ENCODE measurements around the gene CYYR1.

Gene CYYR1

DNA sequence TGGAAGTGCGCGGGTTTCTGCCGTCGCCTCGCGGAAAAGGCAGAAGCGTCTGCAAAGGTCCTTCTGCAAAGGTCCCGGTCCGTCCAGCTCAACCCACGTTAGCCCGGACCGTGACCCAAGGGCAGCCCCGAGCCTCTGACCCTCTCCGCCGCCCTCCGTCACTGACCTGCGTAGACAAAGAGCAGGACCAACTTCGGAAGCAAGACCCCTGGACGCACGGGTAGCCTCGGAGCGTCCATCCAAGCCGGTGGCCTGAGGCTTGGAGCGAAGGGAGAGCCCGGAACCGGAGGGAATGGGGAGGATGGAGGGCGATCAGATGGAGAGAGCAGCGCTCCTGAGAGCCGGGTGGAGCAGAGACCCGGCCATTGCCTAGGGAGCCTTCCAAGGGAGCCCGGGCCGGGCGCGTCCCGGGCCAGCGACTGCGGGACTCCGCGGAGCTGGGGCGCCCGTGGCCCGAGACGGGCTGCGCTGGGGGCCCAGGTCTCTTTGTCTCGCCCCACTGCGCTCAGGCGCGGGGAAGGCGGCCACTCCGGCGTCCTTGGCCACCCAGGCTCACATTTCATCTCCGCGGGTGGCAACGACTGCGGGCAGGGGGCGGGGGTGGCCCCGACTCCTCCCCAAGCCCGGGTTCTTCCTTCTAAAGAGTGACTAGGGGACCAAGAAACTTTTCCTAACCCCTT lies at the start of gene CYYR1:
Gene CYYR1 (minus strand): TSS at position 585 of the 680 bp plus-strand sequence. CDS start 346 bp downstream, at position 239.
- DNase-seq, result no peak

DNA sequence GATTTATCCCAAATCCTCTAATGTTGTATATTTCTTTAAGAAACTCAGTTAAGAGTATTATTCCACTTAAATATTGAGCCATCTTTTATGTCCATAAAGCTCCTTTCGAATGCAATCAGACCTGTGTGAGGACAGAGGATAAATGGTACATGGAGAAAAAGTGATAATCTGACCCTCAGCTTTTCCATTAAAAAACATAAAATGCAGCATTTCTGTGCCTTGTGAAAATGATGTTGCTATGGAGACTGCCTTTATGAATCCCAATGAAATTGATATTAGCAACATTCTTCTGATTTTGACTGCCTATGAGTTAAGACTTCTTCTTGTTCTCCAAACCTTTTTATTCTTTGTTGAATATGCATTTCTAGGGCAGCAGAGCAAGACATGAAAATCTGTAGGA lies 44.1 kb upstream of the CYYR1 start:
- DNase-seq, result no peak

GRCh38 chr21:26614251-26614650 lies 41.2 kb upstream of the CYYR1 start:
- no peak for DNase-seq

- DNase-seq, result no peak
Measured at GRCh38 chr21:26599261-26599660, 26.2 kb upstream of the CYYR1 start.

- DNase-seq, result no peak
Measured at GRCh38 chr21:26597981-26598380, 24.9 kb upstream of the CYYR1 start.

DNA sequence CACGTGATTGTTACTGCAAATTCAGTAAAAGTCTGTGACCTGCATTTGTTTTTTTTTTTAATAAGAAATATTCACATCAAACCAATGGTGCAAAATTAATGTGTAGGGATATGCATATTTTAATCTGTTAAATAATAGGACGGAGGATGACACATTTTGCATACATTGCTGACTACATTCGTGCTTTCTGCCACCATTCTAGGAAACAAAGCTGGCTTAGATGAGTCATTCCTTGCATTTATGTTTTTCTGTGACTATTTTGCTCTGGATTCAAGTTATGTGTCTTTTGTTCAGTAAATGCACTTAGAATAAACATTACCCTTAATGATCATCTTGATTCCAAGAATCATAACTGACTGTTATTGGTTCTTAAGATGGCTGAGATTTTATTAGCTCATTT lies 23.9 kb upstream of the CYYR1 start:
- DNase-seq, result no peak

GRCh38 chr21:26595971-26596370 lies 22.9 kb upstream of the CYYR1 start:
- peak; percentile 25 for DNase-seq

GRCh38 chr21:26593800-26594199 lies 20.7 kb upstream of the CYYR1 start:
- DNase-seq, result no peak

- no peak for DNase-seq
Measured at GRCh38 chr21:26591543-26591942, 18.5 kb upstream of the CYYR1 start.

DNA sequence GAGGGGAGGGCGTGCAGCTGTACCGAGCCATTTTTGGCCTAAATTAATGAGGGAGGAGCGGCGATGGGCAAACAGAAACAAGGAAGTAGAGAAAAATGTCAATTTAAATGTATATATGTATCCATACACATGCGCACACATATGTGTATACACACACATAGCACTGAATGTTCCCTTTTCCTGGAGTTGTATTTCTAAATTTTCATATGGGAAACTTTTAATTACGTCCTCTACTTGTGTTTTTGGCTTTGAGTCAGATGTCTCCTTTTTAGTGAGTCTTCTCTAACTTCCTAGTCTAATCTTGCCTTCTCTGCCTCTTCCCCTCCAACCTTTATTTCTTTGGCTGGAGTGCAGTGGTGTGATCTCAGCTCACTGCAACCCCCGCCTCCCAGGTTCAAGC lies 15.4 kb upstream of the CYYR1 start:
- no peak for DNase-seq

- no peak for DNase-seq
Measured at GRCh38 chr21:26587736-26588201, 14.7 kb upstream of the CYYR1 start.

GRCh38 chr21:26583769-26584168 lies 10.7 kb upstream of the CYYR1 start:
- DNase-seq, result no peak

GRCh38 chr21:26581818-26582217 lies 8.7 kb upstream of the CYYR1 start:
- no peak for DNase-seq

DNA sequence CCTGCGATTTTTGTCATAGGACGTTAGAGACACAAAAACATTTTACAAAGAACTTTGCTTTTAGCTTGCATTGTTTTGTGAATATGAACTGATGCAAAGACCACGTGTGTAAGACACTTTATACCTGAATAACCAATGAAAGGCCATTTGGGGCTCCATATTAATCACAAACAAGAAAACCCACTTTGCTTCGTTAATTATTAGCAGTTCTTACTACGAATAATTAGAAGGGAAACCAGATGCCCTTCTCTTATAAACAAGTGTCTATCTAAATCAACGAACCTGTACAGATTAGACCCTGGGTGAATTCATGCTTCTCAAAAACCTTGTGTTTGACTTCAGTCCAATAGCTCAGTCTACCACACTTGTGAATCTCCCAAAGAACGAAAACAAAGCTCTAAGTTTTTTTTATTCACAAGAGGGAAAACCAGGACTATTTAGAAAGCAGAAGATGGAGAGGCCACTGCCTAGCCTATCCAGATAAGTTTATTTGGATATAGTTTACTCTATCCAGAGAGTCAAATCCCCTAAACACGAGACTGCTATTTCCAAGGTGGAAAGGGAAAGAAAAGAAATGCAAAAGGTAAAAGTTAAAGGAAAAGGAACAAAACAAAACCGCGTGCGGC lies 897 bp downstream of the CYYR1 start:
- no peak for DNase-seq

DNA sequence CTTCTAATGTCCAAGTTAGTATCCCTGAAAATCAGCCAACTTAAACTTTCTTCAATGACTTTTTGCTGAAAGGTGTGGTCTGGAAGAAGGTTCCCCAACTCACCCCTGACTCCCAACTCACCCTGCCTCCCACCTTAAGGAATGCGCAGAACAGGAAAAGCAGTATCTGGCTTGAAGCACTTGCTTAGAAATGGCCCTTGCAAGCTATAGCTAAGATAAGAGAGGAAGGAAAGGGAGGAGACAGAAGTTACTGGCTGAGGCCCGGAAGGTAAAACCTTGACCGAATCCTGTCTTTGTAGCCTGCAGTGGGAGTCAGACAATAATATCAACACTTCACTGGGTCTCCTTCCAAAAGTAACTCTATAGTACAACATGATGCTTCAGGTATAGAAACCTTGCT lies 2.9 kb downstream of the CYYR1 start:
- no peak for DNase-seq

DNA sequence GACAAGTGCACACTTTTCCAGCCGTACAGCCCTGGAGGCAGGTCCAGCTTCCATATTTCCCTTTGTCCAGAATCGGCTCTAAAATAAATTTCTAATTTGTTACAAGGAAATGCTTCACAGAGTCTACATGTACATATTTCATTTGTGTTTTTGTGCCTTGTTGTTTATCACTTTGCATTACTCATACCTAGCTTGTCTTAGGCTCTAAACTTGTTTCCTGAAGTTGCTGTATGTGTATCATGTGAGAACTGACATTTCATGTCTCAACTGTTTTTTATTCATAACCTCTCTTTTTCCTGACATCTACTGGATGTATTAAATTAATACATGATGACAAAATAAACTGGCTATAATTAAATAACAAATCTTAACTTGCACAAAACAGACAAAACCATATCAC lies 7.5 kb downstream of the CYYR1 start:
- no peak for DNase-seq

DNA sequence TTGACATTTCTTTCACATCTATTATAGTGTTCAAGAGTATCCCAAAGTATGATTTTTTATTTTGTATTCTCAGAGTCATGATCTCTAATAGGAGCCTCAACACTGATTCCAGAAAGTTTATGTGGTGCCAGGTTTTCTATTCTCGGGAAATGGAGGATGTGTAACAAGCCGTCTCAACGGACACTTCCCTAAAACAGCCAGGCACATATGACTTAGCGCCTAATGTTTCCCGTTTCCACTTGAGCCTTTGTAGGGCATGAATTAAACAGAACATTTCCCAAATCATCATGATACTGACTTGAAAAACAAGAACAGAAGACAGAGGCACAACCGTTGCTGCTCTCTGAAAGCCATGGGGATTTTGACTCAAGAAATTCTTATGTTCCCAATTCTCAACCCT lies 8.0 kb downstream of the CYYR1 start:
- DNase-seq, result no peak

- no peak for DNase-seq
Measured at GRCh38 chr21:26563856-26564503, 9.1 kb downstream of the CYYR1 start.

GRCh38 chr21:26560612-26561011 lies 12.5 kb downstream of the CYYR1 start:
- DNase-seq, result no peak

DNA sequence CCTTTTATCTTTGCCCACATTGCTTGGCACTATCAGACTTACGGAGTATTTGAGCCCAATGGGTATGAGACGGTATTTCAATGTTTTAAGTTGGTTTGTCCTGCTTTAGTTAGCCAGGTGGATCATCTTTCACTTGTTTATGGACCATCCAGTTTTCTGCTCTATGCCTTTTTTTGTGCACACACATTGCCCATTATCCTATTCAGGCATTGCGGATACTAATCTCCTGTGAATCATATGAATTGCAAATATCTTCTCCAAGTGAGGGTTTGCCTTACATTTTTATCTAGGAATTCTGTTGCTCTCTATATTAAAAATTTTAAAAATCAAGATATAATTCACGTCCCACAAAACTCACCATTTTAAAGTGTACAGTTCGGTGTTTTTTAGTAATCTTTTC lies 14.0 kb downstream of the CYYR1 start:
- no peak for DNase-seq

GRCh38 chr21:26557106-26557505 lies 16.0 kb downstream of the CYYR1 start:
- no peak for DNase-seq

- no peak for DNase-seq
Measured at GRCh38 chr21:26555540-26556146, 17.4 kb downstream of the CYYR1 start.

DNA sequence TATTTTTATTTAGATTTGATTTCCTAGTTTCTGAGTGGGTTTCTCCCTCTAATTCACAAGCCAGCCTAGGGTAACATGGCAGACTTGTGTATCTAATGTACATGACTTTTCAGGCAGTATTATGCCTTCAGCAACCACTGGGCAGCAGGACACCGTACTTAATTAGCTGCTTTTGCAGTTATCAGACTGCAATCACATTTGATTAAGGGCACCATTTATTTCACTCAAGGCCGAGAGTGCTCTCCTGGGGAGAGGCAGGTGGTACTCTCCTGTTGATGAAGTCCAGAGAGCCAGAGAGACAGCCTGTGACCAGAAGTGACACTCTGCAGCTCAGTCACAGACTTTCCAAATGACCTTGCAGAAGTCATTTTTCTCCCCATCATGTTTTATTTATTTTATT lies 18.7 kb downstream of the CYYR1 start:
- no peak for DNase-seq

GRCh38 chr21:26553898-26554297 lies 19.2 kb downstream of the CYYR1 start:
- DNase-seq, result peak; percentile 11

Data from NCI-H2171 treated with DMSO at 0.1 percent for 48 hours (cell line).